ENCODE measurements around the gene IL21R. TPM values are rescaled to one million over a fixed set of nuclear protein-coding genes. Genes with fewer than 3 reads are reported as not detected.
A peak's percentile ranks its signal among the peaks of the same experiment; 100 is the strongest.

Gene IL21R
- total RNA-seq, 1 experiment from 2014 or later: 3.8 TPM

DNA sequence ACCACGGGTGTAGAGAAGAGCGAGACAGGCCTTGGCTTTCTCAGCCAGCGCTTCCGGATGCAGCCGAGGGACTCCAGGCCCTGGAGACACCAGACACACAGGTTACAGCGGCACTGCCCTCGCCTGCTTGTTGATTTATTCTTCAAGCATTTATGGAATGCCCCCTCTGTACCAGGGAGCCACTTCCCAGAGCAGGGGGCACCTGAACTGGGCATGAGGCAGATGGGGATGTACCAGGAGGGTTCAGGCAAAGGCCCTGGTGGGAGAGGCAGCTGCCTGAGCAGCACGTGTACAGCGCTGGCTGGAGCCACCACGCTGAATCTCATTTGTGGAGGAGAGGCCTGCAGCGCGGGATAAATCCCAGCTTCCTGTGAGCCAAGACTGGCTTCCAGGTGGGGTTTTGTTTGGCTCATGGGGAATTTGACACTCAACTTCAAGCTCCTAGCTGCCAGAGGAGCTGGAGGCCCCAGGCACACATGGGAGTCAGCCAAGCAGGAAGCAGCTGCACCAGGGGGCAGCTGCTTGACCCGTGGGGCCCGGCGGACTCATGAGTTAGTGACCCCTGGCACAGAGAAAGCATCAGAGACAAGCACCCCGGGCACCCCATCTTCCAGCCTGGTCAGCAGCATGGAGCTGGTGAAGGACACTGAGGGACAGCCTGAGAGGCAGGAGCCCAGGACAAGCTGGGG lies 59.7 kb downstream of the IL21R start:
- Histone ChIP-seq H3K27me3 (ENCODE audit: insufficient read depth, low read depth) (no peaks in the 10 kb centered on the region), H3K9me3 (ENCODE audit: insufficient read depth, low read depth) (no peaks in the 10 kb centered on the region), H2AFZ (no peak overlapping the region), H3K4me2 (no peak overlapping the region), H3K9me2 (ENCODE audit: insufficient read depth) (no peaks in the 10 kb centered on the region), H3K4me3 (no peak overlapping the region), H3K36me3 (ENCODE audit: low read depth) (no peaks in the 10 kb centered on the region; the same call in 1 of the 2 replicates), H4K20me1 (ENCODE audit: insufficient read depth) (no peaks in the 10 kb centered on the region; the same call in none of the 2 replicates), H3K79me2 (ENCODE audit: low read depth) (no peaks in the 10 kb centered on the region), H3K27ac (no peak overlapping the region), H3K4me1 (replicated peaks; ENCODE audit: insufficient read depth) (no peaks in the 10 kb centered on the region), H3F3A (ENCODE audit: insufficient read depth, low read depth) (0 out of 2 replicates have a peak, but pooled peaks cover 4% of the 10 kb centered on the region)
- ChIA-PET CTCF (interaction anchor here (0.7 kb wide), 1 partner anchor 10 kb away, joined by 4 read pairs; no protein-coding TSS in a partner anchor), POLR2A (ENCODE audit: unreplicated experiment) (interaction anchor here (0.7 kb wide), 1 partner anchor 227 kb away, joined by 4 read pairs; no protein-coding TSS in a partner anchor)
- BruUV-seq (replicated peaks): no TSS peak
- TF ChIP-seq, protein P1, sequence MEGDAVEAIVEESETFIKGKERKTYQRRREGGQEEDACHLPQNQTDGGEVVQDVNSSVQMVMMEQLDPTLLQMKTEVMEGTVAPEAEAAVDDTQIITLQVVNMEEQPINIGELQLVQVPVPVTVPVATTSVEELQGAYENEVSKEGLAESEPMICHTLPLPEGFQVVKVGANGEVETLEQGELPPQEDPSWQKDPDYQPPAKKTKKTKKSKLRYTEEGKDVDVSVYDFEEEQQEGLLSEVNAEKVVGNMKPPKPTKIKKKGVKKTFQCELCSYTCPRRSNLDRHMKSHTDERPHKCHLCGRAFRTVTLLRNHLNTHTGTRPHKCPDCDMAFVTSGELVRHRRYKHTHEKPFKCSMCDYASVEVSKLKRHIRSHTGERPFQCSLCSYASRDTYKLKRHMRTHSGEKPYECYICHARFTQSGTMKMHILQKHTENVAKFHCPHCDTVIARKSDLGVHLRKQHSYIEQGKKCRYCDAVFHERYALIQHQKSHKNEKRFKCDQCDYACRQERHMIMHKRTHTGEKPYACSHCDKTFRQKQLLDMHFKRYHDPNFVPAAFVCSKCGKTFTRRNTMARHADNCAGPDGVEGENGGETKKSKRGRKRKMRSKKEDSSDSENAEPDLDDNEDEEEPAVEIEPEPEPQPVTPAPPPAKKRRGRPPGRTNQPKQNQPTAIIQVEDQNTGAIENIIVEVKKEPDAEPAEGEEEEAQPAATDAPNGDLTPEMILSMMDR (conservative IDR thresholded peaks at IDR 0.05): no peak
- no peak for TF ChIP-seq EZH2 (IDR thresholded peaks at IDR 0.05; ENCODE audit: low read depth)
- DNase-seq: peak in 1 of 2 experiments; percentile 68
- intact Hi-C loops (cut with micrococcal nuclease; ENCODE audit: unreplicated experiment): loop anchor here (5.0 kb wide), 1 partner anchor 631 kb away; no protein-coding TSS in a partner anchor

DNA sequence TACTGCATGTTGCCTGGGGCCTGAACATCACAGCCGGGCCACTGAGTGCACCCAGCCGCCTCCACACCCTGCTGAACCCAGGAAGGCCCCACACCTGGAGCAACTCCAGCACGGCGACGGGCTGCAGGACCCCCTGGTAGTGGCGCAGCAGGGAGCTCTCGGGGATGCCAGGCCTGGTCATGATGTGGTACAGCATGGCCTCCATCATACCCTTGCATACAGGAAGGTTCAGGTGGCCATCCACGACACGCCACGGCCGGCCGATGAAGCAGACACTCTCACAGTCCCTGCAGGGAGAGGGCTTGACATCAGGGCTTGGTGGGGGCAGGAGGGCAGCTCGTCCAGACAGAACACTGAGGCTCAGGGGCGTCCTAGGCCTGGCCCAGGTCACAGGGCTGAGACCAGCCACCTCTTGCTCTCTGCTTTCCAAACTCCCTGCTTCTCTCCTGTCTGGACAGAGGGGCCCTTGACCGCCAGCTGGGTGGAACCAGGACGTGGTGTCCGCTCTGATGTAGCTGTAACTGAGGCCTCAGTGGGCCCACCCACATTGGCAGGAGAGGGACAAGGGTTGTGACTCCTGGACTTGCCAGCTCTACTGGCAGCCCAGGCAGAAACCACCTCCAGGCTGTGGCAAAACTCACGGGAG lies 60.3 kb downstream of the IL21R start:
- no TSS peak for BruUV-seq (replicated peaks)
- intact Hi-C loops (cut with micrococcal nuclease; ENCODE audit: unreplicated experiment): loop anchor here (5.0 kb wide), 1 partner anchor 630 kb away; no protein-coding TSS in a partner anchor
- no peak overlapping the region for H2AFZ ChIP-seq

More for the DNA sequence above, 60.3 kb downstream of the IL21R start:
- no peaks in the 10 kb centered on the region for H3K9me3 ChIP-seq (ENCODE audit: insufficient read depth, low read depth)
- no peaks in the 10 kb centered on the region for H3K27me3 ChIP-seq (ENCODE audit: insufficient read depth, low read depth)
- no peaks in the 10 kb centered on the region; the same call in 1 of the 2 replicates for H3K36me3 ChIP-seq (ENCODE audit: low read depth)
- 0 out of 2 replicates have a peak, but pooled peaks cover 4% of the 10 kb centered on the region for H3F3A ChIP-seq (ENCODE audit: insufficient read depth, low read depth)
- DNase-seq: no peak
- ChIA-PET POLR2A (ENCODE audit: unreplicated experiment) (interaction anchor here (0.7 kb wide), 1 partner anchor 228 kb away, joined by 4 read pairs; no protein-coding TSS in a partner anchor), CTCF (no interaction called here)
- no peaks in the 10 kb centered on the region for H3K4me1 ChIP-seq (replicated peaks; ENCODE audit: insufficient read depth)
- no peaks in the 10 kb centered on the region for H3K9me2 ChIP-seq (ENCODE audit: insufficient read depth)
- no peak overlapping the region for H3K4me3 ChIP-seq
- no peak overlapping the region for H3K4me2 ChIP-seq
- no peak overlapping the region for H3K27ac ChIP-seq
- H4K20me1 ChIP-seq (ENCODE audit: insufficient read depth): no peaks in the 10 kb centered on the region; the same call in none of the 2 replicates
- H3K79me2 ChIP-seq (ENCODE audit: low read depth): no peaks in the 10 kb centered on the region
- TF ChIP-seq, protein P1 (conservative IDR thresholded peaks at IDR 0.05): no peak
- TF ChIP-seq EZH2 (IDR thresholded peaks at IDR 0.05; ENCODE audit: low read depth): no peak
